Thoracic aorta (tissue), 2 donors: Measurements from ENCODE around the gene TESK2. TPM values are rescaled to one million over a fixed set of nuclear protein-coding genes. Genes with fewer than 3 reads are reported as not detected.

ENCODE experiments used
- ATAC-seq: fragments of 150-250 bp; one replicate; pipeline ENCODE4 v1.8.0; 2017; ENCODE audit warnings: low read depth; ENCODE audit not compliant: insufficient number of reproducible peaks, low FRiP score
- DNase-seq: peaks from one replicate; pipeline ENCODE4 v3.0.0-alpha.2; 2020; ENCODE audit warnings: low spot score
- H3K27ac ChIP-seq, 2 donors: fragments of 200-600 bp; sonication (generic); 1 replicate in 1 of 2; 2 replicates in 1 of 2; pipeline ENCODE4 v1.5.1; 2016; ENCODE audit warnings: mild to moderate bottlenecking in 2 of 2, moderate library complexity in 2 of 2
- H3K27me3 ChIP-seq: fragments of 200-600 bp; sonication (generic); replicated peaks from 2 replicates; pipeline ENCODE4 v1.6.0; 2016; ENCODE audit warnings: mild to moderate bottlenecking; ENCODE audit not compliant: insufficient read depth
- H3K36me3 ChIP-seq: fragments of 200-600 bp; sonication (generic); one replicate; pipeline ENCODE4 v1.5.1; 2016
- H3K4me1 ChIP-seq, 2 donors: fragments of 200-600 bp; sonication (generic); 1 replicate in 1 of 2; 2 replicates in 1 of 2; pipeline versions ENCODE4 v1.5.1 to v1.6.0; 2016; ENCODE audit warnings: low read depth in 2 of 2, mild to moderate bottlenecking in 1 of 2; ENCODE audit not compliant: control insufficient read depth in 1 of 2
- H3K4me3 ChIP-seq: fragments of 200-600 bp; sonication (generic); 2 replicates; pipeline ENCODE4 v1.5.1; 2016; ENCODE audit warnings: mild to moderate bottlenecking
- H3K9me3 ChIP-seq: fragments of 200-600 bp; sonication (generic); 2 replicates; pipeline ENCODE4 v1.5.1; 2016
- total RNA-seq, 2 donors: library from RNA; depleted of rRNA; stranded (reverse); fragments of >200 nt; gene quantifications; one replicate each; pipeline versions ENCODE4 v1.1.0 to v1.2.3, GENCODE V29; 2016
- TF ChIP-seq, protein P1 (sequence below): fragments of 200-600 bp; sonication (generic); IDR thresholded peaks from one replicate; pipeline ENCODE4 v1.5.1; 2019; ENCODE audit warnings: antibody characterized with exemption

The TESK2 gene
- total RNA-seq, 2 donors from 2014 or later = 3.5 to 7.6 TPM

DNA sequence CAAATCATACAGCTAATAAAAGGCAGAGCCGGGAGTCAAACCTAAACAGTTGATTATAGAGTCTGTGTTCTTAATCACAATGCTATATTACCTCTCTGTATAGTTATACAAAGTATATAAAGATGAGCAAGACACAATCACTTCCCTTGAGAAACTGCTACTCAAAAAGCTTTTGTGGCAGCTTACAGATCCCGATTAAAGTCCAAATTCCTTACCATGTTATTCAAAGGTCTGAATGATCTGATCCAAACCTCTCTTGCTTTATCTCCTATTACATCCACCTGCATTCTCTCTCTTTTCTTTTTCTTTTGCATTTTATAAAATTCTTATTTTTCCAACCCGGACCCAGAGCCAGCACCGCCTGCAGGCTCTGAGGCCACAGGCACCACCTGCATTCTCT lies 93.7 kb downstream of the TESK2 start:
- no peak overlapping the region for H3K4me3 ChIP-seq
- H3K9me3 ChIP-seq = no peaks in the 10 kb centered on the region
- no peak for DNase-seq
- ATAC-seq = no peak
- H3K27ac ChIP-seq = no peak overlapping the region
- no peaks in the 10 kb centered on the region for H3K27me3 ChIP-seq
- no peaks in the 10 kb centered on the region for H3K36me3 ChIP-seq
- peaks cover 4 to 5% of the 10 kb centered on the region in 2 donors for H3K4me1 ChIP-seq
- TF ChIP-seq, protein P1, sequence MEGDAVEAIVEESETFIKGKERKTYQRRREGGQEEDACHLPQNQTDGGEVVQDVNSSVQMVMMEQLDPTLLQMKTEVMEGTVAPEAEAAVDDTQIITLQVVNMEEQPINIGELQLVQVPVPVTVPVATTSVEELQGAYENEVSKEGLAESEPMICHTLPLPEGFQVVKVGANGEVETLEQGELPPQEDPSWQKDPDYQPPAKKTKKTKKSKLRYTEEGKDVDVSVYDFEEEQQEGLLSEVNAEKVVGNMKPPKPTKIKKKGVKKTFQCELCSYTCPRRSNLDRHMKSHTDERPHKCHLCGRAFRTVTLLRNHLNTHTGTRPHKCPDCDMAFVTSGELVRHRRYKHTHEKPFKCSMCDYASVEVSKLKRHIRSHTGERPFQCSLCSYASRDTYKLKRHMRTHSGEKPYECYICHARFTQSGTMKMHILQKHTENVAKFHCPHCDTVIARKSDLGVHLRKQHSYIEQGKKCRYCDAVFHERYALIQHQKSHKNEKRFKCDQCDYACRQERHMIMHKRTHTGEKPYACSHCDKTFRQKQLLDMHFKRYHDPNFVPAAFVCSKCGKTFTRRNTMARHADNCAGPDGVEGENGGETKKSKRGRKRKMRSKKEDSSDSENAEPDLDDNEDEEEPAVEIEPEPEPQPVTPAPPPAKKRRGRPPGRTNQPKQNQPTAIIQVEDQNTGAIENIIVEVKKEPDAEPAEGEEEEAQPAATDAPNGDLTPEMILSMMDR = no peak

- DNase-seq = no peak
- peaks cover 4 to 5% of the 10 kb centered on the region in 2 donors for H3K4me1 ChIP-seq
- ATAC-seq = no peak
- H3K36me3 ChIP-seq = no peaks in the 10 kb centered on the region
- H3K27ac ChIP-seq = no peak overlapping the region
- TF ChIP-seq, protein P1 = no peak
- H3K9me3 ChIP-seq = no peaks in the 10 kb centered on the region
- no peaks in the 10 kb centered on the region for H3K27me3 ChIP-seq
- no peak overlapping the region for H3K4me3 ChIP-seq
These were observed 95.4 kb downstream of the TESK2 start for GRCh38 chr1:45395582-45395981.

GRCh38 chr1:45395051-45395450 lies 95.9 kb downstream of the TESK2 start:
- Histone ChIP-seq H3K4me3 (no peak overlapping the region), H3K9me3 (no peaks in the 10 kb centered on the region), H3K27ac (no peak overlapping the region), H3K27me3 (no peaks in the 10 kb centered on the region), H3K4me1 (peaks cover 4 to 5% of the 10 kb centered on the region in 2 donors), H3K36me3 (no peaks in the 10 kb centered on the region)
- DNase-seq (no peak), ATAC-seq (no peak)
- TF ChIP-seq, protein P1 = no peak

DNA sequence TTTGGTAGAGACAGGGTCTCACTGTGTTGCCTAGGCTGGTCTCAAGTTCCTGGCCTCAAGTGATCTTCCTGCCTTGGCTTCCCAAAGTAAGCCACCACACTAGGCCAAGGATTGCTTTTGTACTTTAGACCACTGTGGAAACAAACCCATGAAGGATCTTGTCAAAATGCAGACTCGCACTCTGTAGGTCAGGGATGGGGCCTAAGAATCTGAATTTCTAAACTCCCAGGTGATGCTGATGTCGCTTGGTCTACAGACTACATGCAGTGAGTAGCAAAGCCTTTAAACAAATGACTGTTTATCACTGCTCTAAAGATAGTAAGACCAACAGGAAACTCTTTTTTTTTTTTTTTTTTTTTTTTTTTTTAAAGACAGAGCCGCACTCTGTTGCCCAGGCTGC lies 96.6 kb downstream of the TESK2 start:
- Histone ChIP-seq H3K27me3 (no peaks in the 10 kb centered on the region), H3K4me1 (peaks cover 4 to 5% of the 10 kb centered on the region in 2 donors), H3K36me3 (no peaks in the 10 kb centered on the region), H3K4me3 (peak overlapping the region; percentile 14), H3K9me3 (no peaks in the 10 kb centered on the region), H3K27ac (peak overlapping the region in 1 of 2 donors; percentile 44)
- ATAC-seq = no peak
- TF ChIP-seq, protein P1 = no peak
- no peak for DNase-seq

DNA sequence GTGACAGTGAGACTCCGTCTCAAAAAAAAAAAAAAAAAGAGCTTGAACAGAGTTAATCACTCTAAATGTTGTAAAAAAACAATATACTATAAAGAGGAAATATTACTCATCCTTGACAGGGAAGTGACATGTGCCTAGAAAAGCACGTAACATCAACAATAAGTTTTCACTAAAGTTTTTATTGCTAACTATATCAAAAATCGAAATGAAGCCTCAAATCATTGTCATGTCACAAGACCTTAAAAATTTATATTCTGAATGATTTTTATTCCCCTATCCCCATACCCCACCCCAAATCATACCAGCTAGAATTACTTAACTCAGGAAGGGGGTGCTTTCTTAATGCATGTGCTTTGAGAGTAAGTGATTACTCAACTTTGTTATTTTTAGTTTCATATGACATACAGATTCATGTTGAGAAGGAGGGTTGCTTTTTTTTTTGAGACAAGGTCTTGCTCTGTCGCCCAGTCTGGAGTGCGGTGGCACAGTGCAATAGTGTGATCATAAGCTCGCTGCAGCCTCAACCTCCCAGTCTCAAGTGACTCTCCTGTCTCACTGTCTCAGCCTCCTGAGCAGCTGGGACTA lies 97.2 kb downstream of the TESK2 start:
- ATAC-seq = no peak
- Histone ChIP-seq H3K4me1 (peaks cover 4 to 5% of the 10 kb centered on the region in 2 donors), H3K27ac (peak overlapping the region in 1 of 2 donors; percentile 44)

More for the DNA sequence above, 97.2 kb downstream of the TESK2 start:
- DNase-seq = no peak
- TF ChIP-seq, protein P1 = no peak
- H3K4me3 ChIP-seq = peak overlapping the region; percentile 14
- H3K36me3 ChIP-seq = no peaks in the 10 kb centered on the region
- H3K9me3 ChIP-seq = no peaks in the 10 kb centered on the region
- H3K27me3 ChIP-seq = no peaks in the 10 kb centered on the region
